Measurements from ENCODE around the gene LIMS4. TPM values are rescaled to one million over a fixed set of nuclear protein-coding genes. Genes with fewer than 3 reads are reported as not detected.
A peak's percentile ranks its signal among the peaks of the same experiment; 100 is the strongest.
"Not testable (repeated sequence)": the region's sequence is repeated elsewhere in the genome, so short reads cannot be mapped to it uniquely, and the experiment has no call there.

Gene LIMS4
- total and polyA plus RNA-seq, 2 of the 13 experiments (the other 11 are each of a cell fraction or from before 2014, with no cell fraction given) = 0.86 to 1.1 TPM

DNA sequence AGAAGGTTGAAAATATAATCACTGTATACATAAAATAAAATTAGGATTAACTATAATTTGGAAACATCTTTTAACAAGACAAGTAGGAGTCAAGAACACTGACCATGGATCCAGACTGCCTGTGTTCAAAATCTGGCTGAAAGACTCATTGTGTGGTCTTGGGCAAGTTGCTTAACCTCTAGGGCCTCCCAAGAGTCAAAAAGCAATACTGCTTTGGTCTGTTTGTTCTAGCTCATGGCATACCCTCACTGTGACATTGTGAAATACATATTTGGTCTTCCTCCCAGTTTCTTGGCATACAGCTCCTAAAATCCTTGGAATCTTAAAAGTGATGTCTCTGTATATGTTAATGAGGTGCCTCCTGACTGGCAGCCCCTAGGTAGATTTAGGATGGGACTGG, 12.3 kb downstream of the LIMS4 start:
- H3K9ac ChIP-seq (ENCODE audit: insufficient read depth, low read depth, low read length); in situ Hi-C loops (cut with HindIII; ENCODE audit: extremely low pct_ligation_motif_present, low pct_unique_long_range_greater_than_20kb); H3K9me3 ChIP-seq (ENCODE audit: low read length); intact Hi-C loops (cut with micrococcal nuclease; ENCODE audit: unreplicated experiment); H3K4me3 ChIP-seq (replicated peaks in 1 of 3; ENCODE audit: insufficient read depth in 1 of 3, low read depth in 2 of 3, low read length in 3 of 3); DNase-seq (ENCODE audit: low spot score); H3K79me2 ChIP-seq (ENCODE audit: insufficient read depth, low read length); H3K27ac ChIP-seq (ENCODE audit: extremely low read length, insufficient read depth, low read length); POLR2A ChIA-PET; H3K4me1 ChIP-seq (ENCODE audit: insufficient read depth, low read length); H4K20me1 ChIP-seq (ENCODE audit: insufficient read depth, low read length); H3K27me3 ChIP-seq (ENCODE audit: control insufficient read depth in 1 of 2, insufficient read depth in 2 of 2, low read length in 2 of 2); FAIRE-seq; BruUV-seq (replicated peaks); H3K36me3 ChIP-seq (replicated peaks in 1 of 2; ENCODE audit: control insufficient read depth in 1 of 2, insufficient read depth in 2 of 2, low read length in 2 of 2); H2AFZ ChIP-seq (ENCODE audit: low read length); H3K4me2 ChIP-seq (ENCODE audit: low read depth, low read length); ATAC-seq; CTCF ChIA-PET (ENCODE audit: low intra/inter-chr PET ratio, low total read pairs): not testable (repeated sequence)

DNA sequence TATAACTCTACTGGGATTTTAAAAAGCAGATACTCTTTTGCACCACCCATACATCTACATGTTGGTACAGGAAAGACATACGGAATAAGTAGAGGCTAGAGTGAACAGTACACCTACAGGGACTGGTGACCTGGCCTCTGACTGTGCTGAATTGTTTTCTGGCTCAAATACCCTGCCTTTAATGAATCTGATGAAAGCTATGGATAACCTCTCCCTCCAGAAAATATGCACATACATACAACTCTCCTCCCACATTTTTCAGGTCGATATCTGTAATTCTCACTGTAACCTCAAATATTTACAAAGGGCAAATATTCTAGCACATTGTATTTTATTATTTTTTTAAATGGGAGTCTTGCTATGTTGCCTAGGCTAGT, 15.4 kb downstream of the LIMS4 start:
- POLR2A ChIA-PET; H3K4me3 ChIP-seq (replicated peaks in 1 of 3; ENCODE audit: insufficient read depth in 1 of 3, low read depth in 2 of 3, low read length in 3 of 3); H2AFZ ChIP-seq (ENCODE audit: low read length); H3K9ac ChIP-seq (ENCODE audit: insufficient read depth, low read depth, low read length); DNase-seq (ENCODE audit: low spot score); H3K36me3 ChIP-seq (replicated peaks in 1 of 2; ENCODE audit: control insufficient read depth in 1 of 2, insufficient read depth in 2 of 2, low read length in 2 of 2); in situ Hi-C loops (cut with HindIII; ENCODE audit: extremely low pct_ligation_motif_present, low pct_unique_long_range_greater_than_20kb); H4K20me1 ChIP-seq (ENCODE audit: insufficient read depth, low read length); CTCF ChIA-PET (ENCODE audit: low intra/inter-chr PET ratio, low total read pairs); H3K4me1 ChIP-seq (ENCODE audit: insufficient read depth, low read length); H3K27ac ChIP-seq (ENCODE audit: extremely low read length, insufficient read depth, low read length); H3K4me2 ChIP-seq (ENCODE audit: low read depth, low read length); FAIRE-seq; H3K27me3 ChIP-seq (ENCODE audit: control insufficient read depth in 1 of 2, insufficient read depth in 2 of 2, low read length in 2 of 2); H3K9me3 ChIP-seq (ENCODE audit: low read length); intact Hi-C loops (cut with micrococcal nuclease; ENCODE audit: unreplicated experiment); BruUV-seq (replicated peaks); H3K79me2 ChIP-seq (ENCODE audit: insufficient read depth, low read length): not testable (repeated sequence)
- ATAC-seq = peak; percentile 77
- no CpG with 5 or more reads among the region's 2 CpGs for WGBS (ENCODE audit: low lambda C conversion rate)

DNA sequence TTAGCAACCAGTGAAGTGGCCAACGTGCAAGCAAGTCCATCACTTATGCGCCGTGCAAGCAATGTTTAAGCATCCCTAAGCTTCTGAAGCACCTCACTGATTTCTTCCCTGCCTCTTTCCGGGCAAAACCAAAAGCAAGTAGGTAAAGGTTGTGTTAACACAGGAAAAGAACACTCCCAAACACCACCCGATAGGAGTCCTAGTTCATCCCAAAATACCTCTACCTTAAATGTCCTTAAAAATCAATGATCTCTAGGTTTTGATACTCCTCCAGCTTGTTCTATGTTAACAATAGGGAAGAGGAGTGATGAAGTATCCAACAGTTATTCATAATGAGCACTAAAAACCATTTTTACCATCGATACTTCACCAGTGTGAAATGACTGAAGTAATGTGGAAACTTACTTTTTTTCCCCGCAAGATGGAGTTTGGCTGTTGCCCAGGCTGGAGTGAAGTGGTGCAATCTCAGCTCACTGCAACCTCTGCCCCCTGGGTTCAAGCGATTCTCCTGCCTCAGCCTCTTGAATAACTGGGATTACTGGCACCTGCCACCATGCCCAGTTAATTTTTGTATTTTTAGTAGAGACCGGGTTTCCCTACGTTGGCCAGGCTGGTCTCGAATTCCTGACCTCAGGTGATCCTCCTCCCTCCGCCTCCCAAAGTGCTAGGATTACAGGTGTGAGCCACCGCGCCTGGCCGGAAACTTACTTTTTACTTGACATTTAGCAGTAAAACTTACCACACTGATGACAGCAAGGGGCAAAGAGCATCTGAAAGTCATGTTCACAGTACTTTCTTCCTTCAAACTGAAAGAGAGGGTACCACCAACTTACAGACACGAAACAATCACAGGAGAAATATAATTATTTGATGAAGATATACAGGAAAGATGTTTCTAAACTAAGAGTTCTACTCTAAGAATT, 16.1 kb downstream of the LIMS4 start:
- H4K20me1 ChIP-seq (ENCODE audit: insufficient read depth, low read length); H2AFZ ChIP-seq (ENCODE audit: low read length); H3K36me3 ChIP-seq (replicated peaks in 1 of 2; ENCODE audit: control insufficient read depth in 1 of 2, insufficient read depth in 2 of 2, low read length in 2 of 2); intact Hi-C loops (cut with micrococcal nuclease; ENCODE audit: unreplicated experiment); DNase-seq (ENCODE audit: low spot score); H3K27me3 ChIP-seq (ENCODE audit: control insufficient read depth in 1 of 2, insufficient read depth in 2 of 2, low read length in 2 of 2); H3K79me2 ChIP-seq (ENCODE audit: insufficient read depth, low read length); H3K4me3 ChIP-seq (replicated peaks in 1 of 3; ENCODE audit: insufficient read depth in 1 of 3, low read depth in 2 of 3, low read length in 3 of 3); H3K9me3 ChIP-seq (ENCODE audit: low read length); CTCF ChIA-PET (ENCODE audit: low intra/inter-chr PET ratio, low total read pairs); H3K9ac ChIP-seq (ENCODE audit: insufficient read depth, low read depth, low read length); in situ Hi-C loops (cut with HindIII; ENCODE audit: extremely low pct_ligation_motif_present, low pct_unique_long_range_greater_than_20kb); H3K4me2 ChIP-seq (ENCODE audit: low read depth, low read length); POLR2A ChIA-PET; BruUV-seq (replicated peaks); ATAC-seq; FAIRE-seq; H3K4me1 ChIP-seq (ENCODE audit: insufficient read depth, low read length); H3K27ac ChIP-seq (ENCODE audit: extremely low read length, insufficient read depth, low read length): not testable (repeated sequence)
- WGBS (ENCODE audit: low lambda C conversion rate) = 83% methylated on average over 1 of the region's 16 CpGs

DNA sequence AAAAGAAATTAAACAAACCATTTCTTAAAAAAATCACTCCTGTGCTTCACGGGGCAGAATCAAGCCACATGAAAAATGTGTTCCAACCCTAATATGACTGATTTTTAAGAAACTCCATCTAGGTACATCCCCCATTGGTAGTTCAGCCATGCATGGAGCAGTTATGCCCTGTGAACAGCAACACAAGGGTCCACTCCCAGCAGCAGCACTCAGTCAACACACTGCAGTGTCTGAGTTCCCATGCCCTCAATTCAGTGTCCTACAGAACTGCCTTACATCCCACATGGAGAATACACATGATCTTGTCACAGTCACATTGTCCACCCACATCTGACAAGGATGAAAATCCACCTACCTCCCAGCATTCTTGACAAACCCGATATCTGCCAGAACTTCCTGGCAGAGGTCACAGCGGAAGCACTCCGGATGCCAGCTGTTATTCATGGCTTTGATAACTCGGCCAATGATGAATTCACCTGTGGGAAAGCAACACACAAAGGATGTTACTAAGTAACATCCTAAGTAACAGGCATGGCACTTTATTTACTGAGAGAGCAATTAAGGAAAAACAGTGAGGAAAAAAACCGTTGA, 17.4 kb downstream of the LIMS4 start:
- BruUV-seq (replicated peaks); H3K36me3 ChIP-seq (replicated peaks in 1 of 2; ENCODE audit: control insufficient read depth in 1 of 2, insufficient read depth in 2 of 2, low read length in 2 of 2); H3K27ac ChIP-seq (ENCODE audit: extremely low read length, insufficient read depth, low read length); H3K79me2 ChIP-seq (ENCODE audit: insufficient read depth, low read length); H2AFZ ChIP-seq (ENCODE audit: low read length); H3K9me3 ChIP-seq (ENCODE audit: low read length); H3K4me3 ChIP-seq (replicated peaks in 1 of 3; ENCODE audit: insufficient read depth in 1 of 3, low read depth in 2 of 3, low read length in 3 of 3); CTCF ChIA-PET (ENCODE audit: low intra/inter-chr PET ratio, low total read pairs); intact Hi-C loops (cut with micrococcal nuclease; ENCODE audit: unreplicated experiment); in situ Hi-C loops (cut with HindIII; ENCODE audit: extremely low pct_ligation_motif_present, low pct_unique_long_range_greater_than_20kb); H4K20me1 ChIP-seq (ENCODE audit: insufficient read depth, low read length); DNase-seq (ENCODE audit: low spot score); H3K4me2 ChIP-seq (ENCODE audit: low read depth, low read length); POLR2A ChIA-PET; H3K4me1 ChIP-seq (ENCODE audit: insufficient read depth, low read length); FAIRE-seq; H3K27me3 ChIP-seq (ENCODE audit: control insufficient read depth in 1 of 2, insufficient read depth in 2 of 2, low read length in 2 of 2); ATAC-seq; H3K9ac ChIP-seq (ENCODE audit: insufficient read depth, low read depth, low read length): not testable (repeated sequence)
- WGBS (ENCODE audit: low lambda C conversion rate) = no CpG with 5 or more reads among the region's 6 CpGs

Measured in HepG2 (cell line).